GM08714 (cell line): ENCODE results near the gene UBE2N.
"Not testable (repeated sequence)": the region's sequence is repeated elsewhere in the genome, so short reads cannot be mapped to it uniquely, and the experiment has no call there.

Experiments used
- H3K4me3 ChIP-seq: fragments of 200-500 bp; sonication (Bioruptor generic); 2 replicates; pipeline ENCODE4 v1.5.1; 2014; ENCODE audit warnings: mild to moderate bottlenecking, low read length, inconsistent platforms
- ZNF274 ChIP-seq: IDR thresholded peaks from 2 replicates; pipeline ENCODE4 v1.6.1; 2012; ENCODE audit warnings: mild to moderate bottlenecking, low read depth, low read length

The UBE2N gene

DNA sequence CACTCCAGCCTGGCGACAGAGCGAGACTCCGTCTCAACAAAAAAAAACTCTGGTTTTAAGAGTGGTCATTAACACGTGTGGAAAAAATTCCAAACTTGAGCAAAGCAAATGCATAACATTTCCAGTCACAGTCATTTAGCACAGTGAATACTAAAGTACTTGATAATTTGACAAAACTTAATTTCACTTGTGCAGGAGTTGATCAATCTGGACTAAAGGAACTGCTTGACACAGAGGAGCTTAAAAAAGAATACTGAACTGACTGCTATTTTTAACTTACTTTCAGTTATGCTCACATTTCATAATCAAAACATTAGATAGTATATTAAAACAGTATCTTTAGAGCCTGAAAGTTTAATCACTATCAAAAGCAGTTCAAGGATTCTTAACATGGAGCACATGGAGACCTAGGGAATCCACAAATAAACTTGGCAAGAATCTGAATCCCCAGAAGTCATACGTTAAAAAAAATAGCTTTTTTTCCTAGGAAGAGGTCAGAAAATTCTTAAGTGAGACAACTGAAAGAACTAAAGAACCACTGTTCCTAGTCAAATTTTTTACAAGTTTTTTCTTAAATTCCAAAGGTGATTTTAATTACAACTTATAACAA is 7.4 kb downstream of the UBE2N start:
- TF ChIP-seq ZNF274: no peak
- H3K4me3 ChIP-seq: peak overlapping the region; percentile 60

DNA sequence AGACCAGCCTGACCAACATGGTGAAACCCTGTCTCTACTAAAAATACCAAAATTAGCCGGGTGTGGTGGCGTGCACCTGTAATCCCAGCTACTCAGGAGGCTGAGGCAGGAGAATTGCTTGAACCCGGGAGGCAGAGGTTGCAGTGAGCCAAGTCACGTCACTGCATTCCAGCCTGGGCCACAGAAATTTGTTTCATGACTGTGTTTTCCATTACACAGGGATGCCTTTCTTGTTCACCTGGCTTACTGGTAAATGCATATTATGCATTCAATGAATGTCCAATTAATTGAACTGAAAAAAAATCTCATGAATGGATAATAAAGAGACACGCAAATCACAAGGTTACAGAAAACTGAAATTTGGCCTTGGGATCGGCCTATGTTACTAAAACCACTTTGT is 9.7 kb downstream of the UBE2N start:
- not testable (repeated sequence) for H3K4me3 ChIP-seq

DNA sequence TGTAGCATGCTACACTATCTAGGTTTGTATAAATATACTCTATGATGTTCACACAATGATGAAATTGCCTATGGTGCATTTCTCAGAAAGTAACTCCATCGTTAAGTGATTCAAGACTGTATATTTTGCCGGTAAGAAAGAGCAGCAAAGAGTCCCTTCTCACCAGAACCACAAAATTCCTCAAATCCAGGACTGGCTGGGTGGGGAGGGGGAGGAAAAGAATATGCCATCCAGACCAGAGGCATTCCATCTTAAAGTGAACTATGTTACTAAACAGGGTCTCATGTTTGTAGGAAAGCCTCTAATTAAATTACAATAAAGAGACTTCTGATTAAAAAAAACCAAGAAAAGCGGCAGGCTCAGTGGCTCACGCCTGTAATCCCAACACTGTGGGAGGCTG is 11.5 kb downstream of the UBE2N start:
- H3K4me3 ChIP-seq: no peak overlapping the region
- no peak for TF ChIP-seq ZNF274

DNA sequence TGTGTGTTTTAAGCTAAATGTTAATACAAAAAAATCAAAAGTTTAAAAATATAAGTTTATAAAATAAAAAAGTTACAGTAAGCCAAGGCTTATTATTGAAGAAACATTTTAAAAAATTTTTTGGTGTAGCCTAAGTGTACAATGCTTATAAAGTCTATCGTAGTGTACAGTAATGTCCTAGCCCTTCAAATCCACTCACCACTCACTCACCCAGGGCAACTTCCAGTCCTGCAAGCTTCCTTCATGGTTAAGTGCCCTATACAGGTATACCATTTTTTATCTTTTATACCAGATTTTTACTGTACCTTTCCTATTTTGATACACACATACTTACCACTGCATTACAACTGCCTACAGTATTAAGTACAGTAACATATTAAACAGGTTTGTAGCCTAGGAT is 11.9 kb downstream of the UBE2N start:
- TF ChIP-seq ZNF274: no peak
- H3K4me3 ChIP-seq: no peak overlapping the region

DNA sequence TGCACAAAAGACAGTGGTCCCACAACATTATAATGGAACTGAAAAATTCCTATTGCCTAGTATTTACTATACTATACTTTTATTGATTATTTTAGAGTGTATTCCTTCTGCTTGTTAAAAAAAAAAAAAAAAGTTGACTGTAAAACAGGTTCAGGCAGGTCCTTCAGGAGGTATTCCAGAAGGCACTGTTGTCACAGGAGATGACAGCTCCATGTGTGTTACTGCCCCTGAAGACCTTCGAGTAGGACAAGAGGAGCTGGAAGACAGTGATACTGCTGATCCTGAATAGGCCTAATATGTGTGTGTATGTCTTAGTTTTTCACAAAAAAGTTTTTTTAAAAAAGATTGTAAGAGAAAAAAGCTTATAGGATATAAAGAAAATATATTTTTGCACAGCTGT is 12.3 kb downstream of the UBE2N start:
- TF ChIP-seq ZNF274: no peak
- no peak overlapping the region for H3K4me3 ChIP-seq

DNA sequence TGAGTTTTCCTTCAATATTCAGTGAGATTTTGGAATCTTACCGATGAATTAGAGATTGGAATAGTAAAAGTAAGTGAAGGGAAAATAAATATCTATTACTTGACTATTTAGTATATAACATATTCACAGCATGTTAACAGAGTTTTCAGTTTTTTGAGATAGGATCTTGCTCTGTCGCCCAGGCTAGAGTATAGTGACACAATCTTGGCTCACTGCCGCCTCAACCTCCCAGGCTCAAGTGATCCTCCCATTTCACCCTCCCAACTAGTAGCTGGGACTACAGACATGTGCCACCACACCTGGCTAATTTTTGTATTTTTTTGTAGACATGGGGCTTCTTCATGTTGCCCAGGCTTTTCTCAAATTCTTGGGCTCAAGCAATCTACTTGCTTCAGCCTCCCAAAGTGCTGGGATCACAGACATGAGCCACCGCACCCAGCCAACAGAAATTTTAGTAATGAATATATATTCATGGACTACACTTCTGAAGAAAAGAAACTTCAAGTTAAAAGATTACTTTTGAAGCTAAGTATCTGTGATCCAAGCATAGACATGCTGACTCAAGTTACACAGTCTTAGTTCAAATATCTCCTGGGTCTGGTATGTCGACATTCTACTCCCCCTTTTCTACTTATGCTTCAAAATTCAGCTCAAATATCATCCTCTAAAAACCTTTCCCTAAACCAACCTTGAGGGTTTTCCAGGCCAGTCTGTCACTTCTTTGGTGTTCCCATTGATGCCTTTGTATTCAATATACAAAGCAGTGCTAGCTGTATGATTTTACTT is 13.8 kb downstream of the UBE2N start:
- TF ChIP-seq ZNF274: no peak
- no peak overlapping the region for H3K4me3 ChIP-seq

DNA sequence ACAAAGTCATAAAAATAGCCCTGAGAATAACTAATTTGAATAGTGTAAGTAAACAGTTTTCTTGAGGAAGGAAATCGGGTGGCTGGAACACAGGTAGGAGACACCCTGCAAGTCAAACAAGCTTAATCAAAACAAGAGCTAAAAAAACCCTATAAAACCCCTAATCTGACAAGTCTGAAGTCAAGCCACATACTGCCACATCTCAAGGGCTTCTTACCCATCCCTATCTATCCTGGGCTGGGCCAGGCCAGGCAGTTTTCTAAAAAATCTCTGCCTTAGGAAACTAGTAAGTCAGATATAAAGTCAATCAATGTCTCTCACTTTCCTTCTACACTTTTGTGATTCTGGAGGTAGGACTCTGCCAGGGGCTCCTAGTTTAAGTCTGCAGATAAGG is 15.3 kb downstream of the UBE2N start:
- peak overlapping the region; percentile 24; the same call in 1 of the 2 replicates for H3K4me3 ChIP-seq
- TF ChIP-seq ZNF274: no peak

DNA sequence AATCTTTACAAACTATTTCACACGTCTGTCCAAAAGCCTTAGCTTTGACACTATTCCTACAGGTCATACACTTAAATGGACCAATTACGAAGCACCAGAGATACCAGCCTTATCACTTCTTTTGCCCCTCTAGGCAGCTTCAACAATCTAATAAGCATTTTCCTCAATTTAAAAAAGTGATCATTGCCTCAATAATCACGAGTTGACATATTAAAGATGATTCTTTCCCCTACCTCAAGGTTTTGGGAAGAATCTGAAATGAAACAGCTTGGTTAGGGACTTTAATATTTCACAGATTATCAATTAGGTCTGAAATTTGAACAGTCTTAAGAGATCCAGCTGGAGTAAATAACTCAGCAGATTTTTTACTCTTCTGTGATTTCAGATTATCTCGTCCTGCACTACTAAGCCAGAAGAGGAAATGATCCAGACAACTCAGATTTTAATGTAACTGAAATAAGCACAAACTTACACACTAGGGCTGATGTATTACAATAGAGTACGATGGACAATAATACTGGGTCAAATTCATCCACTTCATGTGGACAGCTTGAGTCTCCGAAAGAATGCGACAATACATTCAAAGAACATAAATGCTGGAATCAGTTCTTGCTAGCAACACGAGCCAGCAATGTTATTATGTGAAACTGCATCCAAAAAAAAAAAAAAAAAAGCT is 15.9 kb downstream of the UBE2N start:
- TF ChIP-seq ZNF274: no peak
- H3K4me3 ChIP-seq: no peak overlapping the region

DNA sequence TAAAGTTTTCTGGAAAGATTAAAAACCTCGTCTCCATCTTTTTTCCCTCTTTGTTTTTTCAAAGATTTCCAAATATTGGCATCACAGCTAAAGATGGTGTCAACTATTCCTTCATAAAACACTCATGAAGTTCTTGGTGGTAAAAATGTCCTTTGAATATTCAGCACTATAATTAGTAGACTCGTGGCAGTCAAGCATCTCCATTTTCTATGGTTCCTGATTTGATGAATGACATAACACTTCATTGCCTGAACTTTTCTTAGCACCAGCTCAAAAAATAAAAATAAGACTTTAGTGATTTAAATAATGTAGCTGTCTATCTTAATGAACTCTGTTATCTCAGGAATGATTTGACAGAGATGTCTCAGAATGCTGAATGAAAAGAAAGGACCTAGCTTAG is 19.7 kb downstream of the UBE2N start:
- H3K4me3 ChIP-seq: no peak overlapping the region
- TF ChIP-seq ZNF274: no peak

DNA sequence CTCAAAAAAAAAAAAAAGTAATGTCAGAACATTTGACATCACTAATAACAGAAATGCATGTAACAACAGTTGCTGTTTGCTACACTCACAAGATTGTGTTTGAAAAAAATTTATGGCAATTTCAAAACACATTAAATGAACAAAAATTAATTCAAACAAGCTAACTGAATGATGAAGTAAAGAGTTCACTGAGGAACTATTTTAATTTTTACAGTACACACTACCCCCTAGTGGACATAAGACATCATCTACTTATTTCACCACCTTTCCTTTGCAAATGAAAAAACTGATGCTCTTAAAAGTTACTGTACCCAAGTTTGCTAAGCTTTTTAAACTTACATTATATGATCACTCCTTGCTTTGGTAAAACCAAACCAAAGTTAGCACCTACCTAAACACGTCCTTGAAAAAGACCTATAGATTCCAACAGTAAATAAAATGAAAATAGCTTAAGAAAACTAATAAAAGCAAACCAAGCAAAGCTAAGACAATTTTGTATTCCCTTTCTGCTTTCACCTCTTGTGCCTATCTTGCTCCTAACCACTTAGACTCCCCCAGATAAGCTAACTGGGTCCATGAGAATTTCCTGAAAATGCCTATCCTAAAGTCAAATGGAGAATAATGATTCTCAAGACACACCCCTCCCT is 22.2 kb downstream of the UBE2N start:
- H3K4me3 ChIP-seq: no peak overlapping the region
- TF ChIP-seq ZNF274: no peak

DNA sequence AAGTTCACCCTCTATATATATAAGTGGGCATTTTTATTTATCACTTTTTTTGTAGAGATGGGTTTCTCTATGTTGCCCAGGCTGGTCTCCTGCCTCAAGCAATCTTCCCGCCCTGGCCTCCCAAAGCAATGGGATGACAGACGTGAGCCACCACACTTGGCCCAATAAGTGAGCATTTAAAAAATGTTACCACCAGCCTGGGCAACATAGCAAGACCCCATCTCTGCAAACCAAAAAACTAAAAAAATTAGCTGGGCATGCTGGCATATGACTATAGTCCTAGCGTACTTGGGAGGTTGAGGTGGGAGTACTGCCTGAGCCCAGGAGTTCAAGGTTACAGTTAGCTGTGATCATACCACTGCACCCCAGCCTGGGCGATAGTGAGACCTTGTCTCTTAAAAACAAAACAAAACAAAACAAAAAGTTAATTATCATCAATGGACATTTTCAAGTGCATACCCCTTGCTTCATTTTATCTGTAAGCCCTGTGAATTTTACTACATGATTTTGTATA is 23.7 kb downstream of the UBE2N start:
- TF ChIP-seq ZNF274: no peak
- H3K4me3 ChIP-seq: no peak overlapping the region

DNA sequence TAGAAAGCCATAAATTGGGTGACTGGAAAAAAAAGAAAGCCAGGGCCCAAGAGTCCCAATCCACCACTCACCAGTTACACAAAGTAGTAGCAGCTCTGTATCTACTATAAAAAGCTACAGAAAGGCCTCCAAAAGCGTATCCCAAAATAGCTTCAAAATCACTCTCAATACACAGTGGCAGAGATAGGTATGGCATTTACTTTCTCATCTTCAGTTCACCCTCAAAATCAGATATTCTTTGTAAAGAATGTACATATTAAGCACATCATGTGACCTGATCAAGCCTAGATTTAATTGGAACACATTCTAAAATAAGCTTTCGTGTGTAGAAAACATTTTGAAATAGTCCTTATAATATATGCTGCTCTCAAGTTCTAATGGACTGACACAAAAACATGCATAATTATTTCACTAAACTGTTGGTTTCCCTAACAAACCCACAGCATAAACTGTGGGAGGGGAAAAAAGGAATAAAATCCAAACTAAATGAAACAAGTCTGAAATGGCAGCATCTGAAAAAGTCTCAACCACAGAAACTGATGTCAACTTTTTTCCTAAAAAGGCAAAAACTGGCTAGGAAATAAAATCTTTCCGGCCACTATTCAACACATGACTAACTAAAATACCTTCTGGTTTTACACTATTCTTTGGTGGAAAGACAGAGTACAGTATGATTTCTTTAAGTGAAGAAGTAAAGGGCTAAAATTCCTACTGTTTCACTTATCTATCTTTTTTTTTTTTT is 25.9 kb downstream of the UBE2N start:
- no peak for TF ChIP-seq ZNF274

DNA sequence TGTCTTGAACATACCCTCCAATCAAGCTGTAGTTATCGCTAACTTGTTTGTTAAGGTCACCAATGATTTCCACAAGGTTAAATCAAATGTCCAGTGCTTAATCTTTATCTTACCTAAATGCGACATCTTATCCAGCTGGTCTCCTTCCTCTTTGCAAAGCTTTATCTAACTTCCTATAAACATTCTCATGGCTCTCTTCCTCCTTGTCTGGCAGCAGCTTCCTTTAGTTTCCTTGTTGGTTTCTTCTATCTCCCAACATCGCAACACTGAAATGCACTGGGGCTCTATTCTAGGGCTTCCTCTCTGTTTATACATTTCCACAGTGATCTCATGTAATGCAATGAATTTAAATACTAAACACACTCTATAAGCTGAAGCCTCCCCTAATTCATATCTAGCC is 28.7 kb downstream of the UBE2N start:
- no peak for TF ChIP-seq ZNF274
- no peak overlapping the region for H3K4me3 ChIP-seq

More for the DNA sequence above, 25.9 kb downstream of the UBE2N start:
- peak overlapping the region; percentile 8; the same call in 1 of the 2 replicates for H3K4me3 ChIP-seq

DNA sequence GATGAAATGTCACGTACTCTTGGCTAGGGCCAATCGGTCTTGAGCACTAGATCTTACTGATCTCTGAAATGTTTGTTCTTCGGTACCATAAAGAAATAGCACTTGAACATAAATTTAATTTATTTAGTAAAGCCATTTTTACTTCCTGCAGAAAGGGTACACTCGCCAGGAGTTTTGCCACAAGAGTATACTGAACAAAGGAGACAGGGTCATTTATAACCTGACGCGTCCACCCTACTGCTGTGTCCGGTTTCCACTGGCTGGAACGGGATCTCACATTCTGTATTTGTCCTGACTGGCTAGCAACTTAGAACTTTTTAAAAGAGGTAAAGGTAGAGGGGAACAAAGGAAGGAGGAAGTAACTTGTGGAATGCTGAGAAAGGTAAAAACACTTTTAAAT is 29.4 kb downstream of the UBE2N start:
- not testable (repeated sequence) for H3K4me3 ChIP-seq

DNA sequence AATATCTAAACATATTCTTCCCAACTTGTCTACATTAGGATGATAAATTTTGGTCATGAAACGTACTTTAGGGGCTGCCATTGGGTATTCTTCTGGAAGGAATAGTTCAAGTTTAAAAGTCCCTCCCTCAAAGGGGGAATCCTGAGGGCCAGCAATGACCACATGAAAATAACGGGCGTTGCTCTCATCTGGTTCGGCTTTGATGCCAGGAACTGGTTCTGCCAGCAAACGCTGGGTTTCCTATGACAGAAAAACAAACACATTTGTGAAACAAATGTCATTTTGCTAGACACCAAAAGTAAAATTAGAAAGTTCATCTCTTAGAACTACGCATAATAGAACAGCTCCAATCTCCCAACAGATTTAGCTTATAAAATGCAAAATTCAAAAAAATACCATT is 30.7 kb downstream of the UBE2N start:
- H3K4me3 ChIP-seq: not testable (repeated sequence)

DNA sequence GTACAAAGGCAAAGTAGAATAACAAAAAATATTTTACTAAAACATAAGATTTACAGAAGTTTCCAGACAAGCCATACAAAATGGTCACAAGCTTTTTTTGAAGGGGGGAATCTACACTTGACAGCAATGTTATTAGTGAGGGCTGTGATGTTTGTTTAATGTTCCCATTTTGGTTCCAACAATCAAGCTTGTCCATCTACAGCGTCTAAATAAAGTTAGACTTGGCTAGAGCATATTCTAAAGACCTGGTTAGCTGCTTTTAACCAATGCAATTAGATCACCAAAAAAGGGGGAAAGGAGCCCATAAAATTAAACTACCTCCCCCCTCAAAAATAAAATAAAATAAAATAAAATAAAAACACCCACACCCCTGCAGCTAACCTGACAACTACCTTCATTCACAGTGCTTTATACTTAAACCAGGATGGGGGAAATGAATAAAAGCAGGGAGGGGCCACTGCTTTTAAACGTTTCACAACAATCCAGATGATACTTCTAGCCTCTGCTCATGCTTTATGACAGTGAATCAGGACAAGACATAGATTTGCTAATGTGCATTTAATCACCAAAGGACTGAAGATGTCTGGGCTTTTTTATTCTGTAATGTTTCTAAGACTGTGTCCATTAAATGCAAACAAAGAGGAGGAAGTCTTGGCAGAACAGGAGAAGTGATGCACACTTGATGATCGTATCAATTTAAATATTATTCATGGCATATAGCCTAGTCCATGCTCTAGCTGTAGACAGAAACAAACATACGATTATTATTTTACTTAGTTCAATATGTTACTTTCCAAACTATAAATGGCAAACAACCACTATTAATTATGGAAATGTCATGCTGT is 32.2 kb downstream of the UBE2N start:
- not testable (repeated sequence) for H3K4me3 ChIP-seq
